Kasumi-1 (cell line): ENCODE results near the gene TRPC1.
A peak's percentile ranks its signal among the peaks of the same experiment; 100 is the strongest.

Experiments
- DNase-seq, 2 experiments: peaks; one replicate each; lab custom pipeline; 2025; lab: John Stamatoyannopoulos, UW

Gene TRPC1

GRCh38 chr3:142754494-142754893 lies 30.7 kb downstream of the TRPC1 start:
- no peak for DNase-seq

GRCh38 chr3:142768338-142768737 lies 44.5 kb downstream of the TRPC1 start:
- DNase-seq: no peak

- no peak for DNase-seq
These were observed 54.1 kb downstream of the TRPC1 start for GRCh38 chr3:142777927-142778326.

GRCh38 chr3:142778541-142778940 lies 54.7 kb downstream of the TRPC1 start:
- no peak for DNase-seq

- no peak for DNase-seq
These were observed 55.8 kb downstream of the TRPC1 start for GRCh38 chr3:142779591-142779990.

- no peak for DNase-seq
These were observed 58.8 kb downstream of the TRPC1 start for GRCh38 chr3:142782616-142783015.

- no peak for DNase-seq
These were observed 60.4 kb downstream of the TRPC1 start for GRCh38 chr3:142784228-142784627.

- DNase-seq: no peak
These were observed 62.2 kb downstream of the TRPC1 start for GRCh38 chr3:142785996-142786395.

GRCh38 chr3:142787719-142788118 lies 63.9 kb downstream of the TRPC1 start:
- peak; percentile 36 to 60 for DNase-seq

GRCh38 chr3:142794508-142794907 lies 70.7 kb downstream of the TRPC1 start:
- no peak for DNase-seq

GRCh38 chr3:142795332-142795731 lies 71.5 kb downstream of the TRPC1 start:
- no peak for DNase-seq

- DNase-seq: peak in 1 of 2 experiments; percentile 4
These were observed 73.0 kb downstream of the TRPC1 start for GRCh38 chr3:142796823-142797222.

- DNase-seq: no peak
These were observed 77.9 kb downstream of the TRPC1 start for GRCh38 chr3:142801746-142802145.

- DNase-seq: no peak
These were observed 79.1 kb downstream of the TRPC1 start for GRCh38 chr3:142802891-142803290.

GRCh38 chr3:142808103-142808917 lies 84.5 kb downstream of the TRPC1 start:
- no peak for DNase-seq

- DNase-seq: no peak
These were observed 85.4 kb downstream of the TRPC1 start for GRCh38 chr3:142809259-142809658.

- no peak for DNase-seq
These were observed 92.0 kb downstream of the TRPC1 start for GRCh38 chr3:142815803-142816202.

- DNase-seq: no peak
These were observed 93.5 kb downstream of the TRPC1 start for GRCh38 chr3:142817356-142817755.

- no peak for DNase-seq
These were observed 94.1 kb downstream of the TRPC1 start for GRCh38 chr3:142817897-142818296.

- DNase-seq: no peak
These were observed 94.8 kb downstream of the TRPC1 start for GRCh38 chr3:142818651-142819050.

- no peak for DNase-seq
These were observed 95.3 kb downstream of the TRPC1 start for GRCh38 chr3:142819179-142819578.

GRCh38 chr3:142828703-142829305 lies 105.0 kb downstream of the TRPC1 start:
- peak; percentile 74 to 86 for DNase-seq

- DNase-seq: no peak
These were observed 113.7 kb downstream of the TRPC1 start for GRCh38 chr3:142837526-142837925.

- no peak for DNase-seq
These were observed 116.0 kb downstream of the TRPC1 start for GRCh38 chr3:142839831-142840230.
